IMR-90 (cell line): ENCODE data around the gene MAP7. TPM values are rescaled to one million over a fixed set of nuclear protein-coding genes. Genes with fewer than 3 reads are reported as not detected.
"Not testable (repeated sequence)": the region's sequence is repeated elsewhere in the genome, so short reads cannot be mapped to it uniquely, and the experiment has no call there.

Experiments
- ATAC-seq: fragments of 200-7000 bp; cut with Tn5 transposase; 2 replicates; pipeline ENCODE4 v1.9.1; 2020; ENCODE audit warnings: low read depth, mild to moderate bottlenecking, moderate library complexity
- BruUV-seq: library from RNA; stranded (reverse); fragments of 400-500 nt; replicated peaks from 2 replicates; lab custom pipeline; 2021; lab: Mats Ljungman, UMichigan
- CTCF ChIA-PET: fragments of 300-600 bp; formaldehyde crosslinking; extraction: SDS; loops from one replicate; lab custom pipeline; 2021; ENCODE audit warnings: antibody characterized with exemption; lab: Yijun Ruan, JAX
- POLR2A ChIA-PET: fragments of 300-600 bp; sonication (Branson Sonifier 250); formaldehyde crosslinking; loops from one replicate; lab custom pipeline; 2022; ENCODE audit warnings: antibody characterized with exemption; ENCODE audit not compliant: unreplicated experiment; lab: Charles Lee
- DNase-seq: peaks from one replicate; pipeline ENCODE4 v3.0.0; 2013
- H2AFZ ChIP-seq: replicated peaks from 2 replicates; pipeline ENCODE3; 2013; ENCODE audit warnings: low read length, mild to moderate bottlenecking; ENCODE audit not compliant: poor library complexity
- H2AK5ac ChIP-seq: 2 replicates; pipeline ENCODE4 v1.6.1; 2013; ENCODE audit warnings: low read depth, low read length, inconsistent platforms
- H2AK9ac ChIP-seq: replicated peaks from 2 replicates; pipeline ENCODE3; 2013; ENCODE audit warnings: mild to moderate bottlenecking, low read depth, low read length, moderate library complexity; ENCODE audit not compliant: poor library complexity
- H2BK120ac ChIP-seq: 2 replicates; pipeline ENCODE4 v1.6.1; 2013; ENCODE audit warnings: low read depth, low read length, inconsistent platforms
- H2BK15ac ChIP-seq: 3 replicates; pipeline ENCODE4 v1.6.1; 2013; ENCODE audit warnings: low read depth, low read length, inconsistent platforms
- H2BK20ac ChIP-seq: 2 replicates; pipeline ENCODE4 v1.6.1; 2013; ENCODE audit warnings: low read depth, mild to moderate bottlenecking, inconsistent platforms, low read length, moderate library complexity
- H2BK5ac ChIP-seq: 2 replicates; pipeline ENCODE4 v1.6.1; 2013; ENCODE audit warnings: mild to moderate bottlenecking, low read depth, low read length, inconsistent platforms; ENCODE audit not compliant: poor library complexity, severe bottlenecking
- H3K14ac ChIP-seq: replicated peaks from 2 replicates; pipeline ENCODE4 v1.6.1; 2013; ENCODE audit warnings: low read depth, low read length, inconsistent platforms
- H3K18ac ChIP-seq: 2 replicates; pipeline ENCODE4 v1.6.1; 2013; ENCODE audit warnings: low read depth, low read length, control low read depth
- H3K23ac ChIP-seq: 2 replicates; pipeline ENCODE4 v1.6.1; 2013; ENCODE audit warnings: low read depth, low read length, inconsistent platforms
- H3K27ac ChIP-seq: 2 replicates; pipeline ENCODE4 v1.5.1; 2013; ENCODE audit warnings: mild to moderate bottlenecking, control low read depth, low read length; ENCODE audit not compliant: insufficient read depth
- H3K27me3 ChIP-seq: 2 replicates; pipeline ENCODE4 v1.6.1; 2013; ENCODE audit warnings: low read length; ENCODE audit not compliant: control insufficient read depth, insufficient read depth
- H3K36me3 ChIP-seq: 2 replicates; pipeline ENCODE4 v1.6.1; 2013; ENCODE audit warnings: low read length, mixed read lengths; ENCODE audit not compliant: control insufficient read depth, insufficient read depth
- H3K4ac ChIP-seq: 2 replicates; pipeline ENCODE4 v1.6.1; 2013; ENCODE audit warnings: low read depth, low read length, inconsistent platforms
- H3K4me1 ChIP-seq: 2 replicates; pipeline ENCODE4 v1.6.1; 2013; ENCODE audit warnings: low read length, mixed read lengths; ENCODE audit not compliant: control insufficient read depth, insufficient read depth
- H3K4me2 ChIP-seq: 2 replicates; pipeline ENCODE4 v1.6.1; 2013; ENCODE audit warnings: low read depth, mild to moderate bottlenecking, control low read depth, low read length, moderate library complexity
- H3K4me3 ChIP-seq: 2 replicates; pipeline ENCODE4 v1.5.1; 2013; ENCODE audit warnings: low read depth, mild to moderate bottlenecking, control low read depth, low read length, moderate library complexity; ENCODE audit not compliant: insufficient read depth
- H3K56ac ChIP-seq: 2 replicates; pipeline ENCODE4 v1.6.1; 2013; ENCODE audit warnings: low read length, inconsistent platforms; ENCODE audit not compliant: insufficient read depth; ENCODE audit errors: extremely low read depth
- H3K79me1 ChIP-seq, 2 experiments: 2 replicates each; pipeline ENCODE4 v1.6.1; 2013; ENCODE audit warnings: low read length in 2 of 2, inconsistent platforms in 1 of 2, low read depth in 1 of 2
- H3K9ac ChIP-seq: 2 replicates; pipeline ENCODE4 v1.6.1; 2013; ENCODE audit warnings: low read depth, low read length, control low read depth
- H3K9me1 ChIP-seq: 2 replicates; pipeline ENCODE4 v1.6.1; 2013; ENCODE audit warnings: low read length, inconsistent platforms; ENCODE audit not compliant: insufficient read depth
- H3K9me3 ChIP-seq: 2 replicates; pipeline ENCODE4 v1.6.1; 2013; ENCODE audit warnings: low read length; ENCODE audit not compliant: control insufficient read depth, insufficient read depth
- H4K20me1 ChIP-seq: 2 replicates; pipeline ENCODE4 v1.6.1; 2013; ENCODE audit warnings: low read length, inconsistent platforms; ENCODE audit not compliant: insufficient read depth
- H4K5ac ChIP-seq: 2 replicates; pipeline ENCODE4 v1.6.1; 2013; ENCODE audit warnings: mild to moderate bottlenecking, low read depth, low read length, control low read depth
- H4K8ac ChIP-seq, 2 experiments: 2 replicates each; pipeline ENCODE4 v1.6.1; 2013; ENCODE audit warnings: low read depth in 2 of 2, low read length in 2 of 2, control low read depth in 1 of 2, inconsistent platforms in 1 of 2
- H4K91ac ChIP-seq: 2 replicates; pipeline ENCODE4 v1.6.1; 2013; ENCODE audit warnings: low read depth, low read length, inconsistent platforms; ENCODE audit not compliant: insufficient read depth
- ELK1 ChIP-seq: fragments of 150-350 bp; IDR thresholded peaks from 2 replicates; pipeline ENCODE4 v1.6.1; 2016; ENCODE audit warnings: low read depth, mild to moderate bottlenecking, low read length, moderate library complexity, borderline replicate concordance
- WGBS, 2 experiments: methylation state at CpG; one replicate each; pipeline versions ENCODE4 v1.1.5 to v1.1.7; 2013; ENCODE audit warnings: missing lambda C conversion rate in 2 of 2; ENCODE audit not compliant: insufficient read length in 1 of 2; ENCODE audit errors: extremely low coverage in 2 of 2; 5-methylcytosine and 5-hydroxymethylcytosine counted together
- dilution Hi-C: fragments of 300-500 bp; cut with HindIII; formaldehyde crosslinking; loops from one replicate; pipeline ENCODE4 v1.14.3; 2018; ENCODE audit warnings: low sequenced_read_pairs; ENCODE audit not compliant: unreplicated experiment
- in situ Hi-C: fragments of 300-500 bp; cut with MboI; formaldehyde crosslinking; loops from 3 replicates; pipeline ENCODE4 v1.14.3; 2019; ENCODE audit warnings: low sequenced_read_pairs, inconsistent platforms, mixed read lengths
- intact Hi-C: fragments of 100-400 bp; cut with micrococcal nuclease; formaldehyde crosslinking; loops from 2 replicates; pipeline ENCODE4 v1.10.0; 2022
- polyA plus RNA-seq, 3 experiments: library from polyadenylated mRNA; depleted of rRNA; stranded (reverse); fragments of >200 nt; gene quantifications; 2 replicates each; pipeline ENCODE4 v1.2.3, GENCODE V29; 2012; ENCODE audit warnings: low replicate concordance in 1 of 3
- total RNA-seq: library from RNA; depleted of rRNA; stranded (reverse); fragments of >200 nt; gene quantifications from 2 replicates; pipeline ENCODE4 v1.2.3, GENCODE V29; 2012

Gene MAP7
- total and polyA plus RNA-seq, 2 of the 4 experiments (the other 2 are of a cell fraction), result 0.19 to 0.36 TPM

GRCh38 chr6:136491251-136491650 lies 59.0 kb downstream of the MAP7 start:
- Histone ChIP-seq H3K4me1 (no peaks in the 10 kb centered on the region), H3K4me3 (no peak overlapping the region), H3K27ac (no peak overlapping the region), H3K27me3 (peaks cover 7% of the 10 kb centered on the region), H2BK120ac (no peak overlapping the region), H2AFZ (no peak overlapping the region), H3K9me3 (no peaks in the 10 kb centered on the region), H4K8ac (no peak overlapping the region), H3K56ac (no peak overlapping the region), H2AK9ac (peak overlapping the region; percentile 48), H4K5ac (no peak overlapping the region), H3K4ac (no peak overlapping the region), H3K14ac (no peak overlapping the region), H3K4me2 (no peak overlapping the region), H3K18ac (no peak overlapping the region), H3K79me1 (no peaks in the 10 kb centered on the region), H3K9me1 (no peaks in the 10 kb centered on the region), H2BK15ac (no peak overlapping the region), H4K91ac (no peak overlapping the region), H2BK20ac (no peak overlapping the region), H3K23ac (no peak overlapping the region), H2BK5ac (no peak overlapping the region), H4K20me1 (no peaks in the 10 kb centered on the region), H3K36me3 (no peaks in the 10 kb centered on the region), H2AK5ac (no peak overlapping the region), H3K9ac (no peak overlapping the region)
- DNase-seq, result no peak
- no peak for TF ChIP-seq ELK1
- no CpG with 5 or more reads among the region's 2 CpGs for WGBS, 2 experiments
- ChIA-PET CTCF (no interaction called here), POLR2A (no interaction called here)
- BruUV-seq, result no TSS peak
- in situ Hi-C loops, result no loop called here
- no peak for ATAC-seq
- intact Hi-C loops, result no loop called here
- dilution Hi-C loops, result no loop called here

- H3K4me1 ChIP-seq, DNase-seq, H3K9me1 ChIP-seq, H2AK9ac ChIP-seq, BruUV-seq, H3K79me1 ChIP-seq, H2BK5ac ChIP-seq, H3K56ac ChIP-seq, H4K8ac ChIP-seq, H2BK15ac ChIP-seq, H4K20me1 ChIP-seq, dilution Hi-C loops, H2AFZ ChIP-seq, H3K23ac ChIP-seq, H3K9me3 ChIP-seq, H3K4me3 ChIP-seq, H3K4ac ChIP-seq, H3K36me3 ChIP-seq, H2AK5ac ChIP-seq, H2BK120ac ChIP-seq, H3K18ac ChIP-seq, in situ Hi-C loops, H4K5ac ChIP-seq, H3K4me2 ChIP-seq, H3K27me3 ChIP-seq, H3K27ac ChIP-seq, intact Hi-C loops, H2BK20ac ChIP-seq, ATAC-seq, H3K9ac ChIP-seq, H3K14ac ChIP-seq, H4K91ac ChIP-seq, POLR2A ChIA-PET, CTCF ChIA-PET: not testable (repeated sequence)
- no CpG with 5 or more reads among the region's 3 CpGs for WGBS, 2 experiments
Observed at GRCh38 chr6:136489689-136490033, 60.6 kb downstream of the MAP7 start.
